A549 (cell line): Measurements from ENCODE around the gene VIPAS39. TPM values are rescaled to one million over a fixed set of nuclear protein-coding genes. Genes with fewer than 3 reads are reported as not detected.

Experiments
- ATAC-seq, 2 experiments: fragments of 200-7000 bp in 1 of 2; fragments of >200 bp in 1 of 2; cut with Nextera tagmentation in 1 of 2; cut with Tn5 transposase in 1 of 2; 3 replicates each; pipeline versions ENCODE4 v1.8.0 to v1.9.1; 2018 to 2020; ENCODE audit warnings: mild to moderate bottlenecking in 1 of 2, moderate library complexity in 1 of 2
- CTCF ChIA-PET: fragments of 300-600 bp; sonication (Branson Sonifier 250); formaldehyde crosslinking; extraction: SDS; loops from one replicate; lab custom pipeline; 2021; ENCODE audit warnings: antibody characterized with exemption, inconsistent platforms; lab: Yijun Ruan, JAX
- POLR2A ChIA-PET: fragments of 350-600 bp; formaldehyde crosslinking; extraction: SDS; loops from one replicate; lab custom pipeline; 2021; ENCODE audit warnings: antibody characterized with exemption, inconsistent platforms; lab: Yijun Ruan, JAX
- DNase-seq, 2 experiments: peaks; one replicate each; pipeline versions ENCODE4 v3.0.0 to v3.0.0-alpha.2; 2011 to 2016; ENCODE audit warnings: low read depth in 1 of 2, low spot score in 1 of 2
- FAIRE-seq: peaks from 2 replicates; lab custom pipeline; 2011; peaks lifted over from hg19 to GRCh38; lab: Jason Lieb, UNC
- H3K27ac ChIP-seq, 2 experiments: fragments of >200 bp; sonication (Bioruptor Twin); formaldehyde crosslinking; 3 replicates each; pipeline ENCODE4 v1.5.1; 2016 to 2017
- H3K4me1 ChIP-seq: fragments of >200 bp; sonication (Bioruptor Twin); formaldehyde crosslinking; 3 replicates; pipeline ENCODE4 v1.6.1; 2016
- H3K4me2 ChIP-seq: fragments of >200 bp; sonication (Bioruptor Twin); formaldehyde crosslinking; 3 replicates; pipeline ENCODE4 v1.6.1; 2016
- H3K4me3 ChIP-seq: fragments of >200 bp; sonication (Bioruptor Twin); formaldehyde crosslinking; 3 replicates; pipeline ENCODE4 v1.5.1; 2016
- H3K9me3 ChIP-seq: fragments of >200 bp; sonication (Bioruptor Twin); formaldehyde crosslinking; 3 replicates; pipeline ENCODE4 v1.6.1; 2016
- CHD2 ChIP-seq: fragments of 150-350 bp; IDR thresholded peaks from 2 replicates; pipeline ENCODE4 v1.6.1; 2014; ENCODE audit warnings: low read length; ENCODE audit not compliant: partially characterized antibody
- CHD4 ChIP-seq: fragments of 200-600 bp; sonication (generic); IDR thresholded peaks from 2 replicates; pipeline ENCODE4 v1.6.1; 2016; ENCODE audit warnings: antibody characterized with exemption, mild to moderate bottlenecking, borderline replicate concordance
- E2F6 ChIP-seq: IDR thresholded peaks from 2 replicates; pipeline ENCODE4 v1.6.1; 2012; ENCODE audit warnings: low read depth, borderline replicate concordance
- ESRRA ChIP-seq: fragments of 150-350 bp; IDR thresholded peaks from 2 replicates; pipeline ENCODE4 v1.6.1; 2014; ENCODE audit warnings: mild to moderate bottlenecking, low read length, borderline replicate concordance
- FOSB ChIP-seq: fragments of 250-450 bp; sonication (Bioruptor Pico); IDR thresholded peaks from 2 replicates; pipeline ENCODE4 v1.5.0; 2020; ENCODE audit warnings: mild to moderate bottlenecking, moderate library complexity
- FOXS1 ChIP-seq: fragments of 250-450 bp; sonication (Bioruptor Pico); IDR thresholded peaks from 2 replicates; pipeline ENCODE4 v1.5.0; 2020; ENCODE audit warnings: mild to moderate bottlenecking, moderate library complexity
- HDAC2 ChIP-seq: fragments of 200-600 bp; sonication (generic); IDR thresholded peaks from 2 replicates; pipeline ENCODE4 v1.6.1; 2016
- HOXA7 ChIP-seq: fragments of 250-450 bp; sonication (Bioruptor Pico); IDR thresholded peaks from 2 replicates; pipeline ENCODE4 v1.5.0; 2020; ENCODE audit warnings: mild to moderate bottlenecking, moderate library complexity
- MAFK ChIP-seq: fragments of 450-650 bp; IDR thresholded peaks from 2 replicates; pipeline ENCODE4 v1.6.1; 2014; ENCODE audit not compliant: partially characterized antibody
- NFE2L2 ChIP-seq: fragments of 150-350 bp; conservative IDR thresholded peaks from 2 replicates; pipeline ENCODE4 v1.6.1; 2014; ENCODE audit warnings: low read length
- NR3C1 ChIP-seq: fragments of >200 bp; sonication (Bioruptor Twin); formaldehyde crosslinking; IDR thresholded peaks from 3 replicates; pipeline ENCODE4 v1.6.1; 2017
- POLR2A ChIP-seq: IDR thresholded peaks from 2 replicates; pipeline ENCODE4 v1.6.1; 2012; ENCODE audit warnings: mild to moderate bottlenecking, low read length
- RFX5 ChIP-seq: fragments of 450-650 bp; IDR thresholded peaks from 2 replicates; pipeline ENCODE4 v1.7.1; 2014; ENCODE audit warnings: antibody characterized with exemption, mild to moderate bottlenecking, moderate library complexity
- TP53 ChIP-seq: fragments of 250-450 bp; sonication (Bioruptor Pico); IDR thresholded peaks from 2 replicates; pipeline ENCODE4 v1.5.0; 2021; ENCODE audit warnings: mild to moderate bottlenecking, moderate library complexity
- ZSCAN20 ChIP-seq: fragments of 250-450 bp; sonication (Bioruptor Pico); IDR thresholded peaks from 2 replicates; pipeline ENCODE4 v1.8.0; 2022; ENCODE audit warnings: mild to moderate bottlenecking, moderate library complexity
- WGBS: methylation state at CpG from one replicate; pipeline ENCODE4 v1.1.6; 2017; ENCODE audit errors: missing lambda C conversion rate; 5-methylcytosine and 5-hydroxymethylcytosine counted together
- polyA plus RNA-seq, 4 experiments: library from polyadenylated mRNA; depleted of rRNA in 3 of 4; stranded (reverse); fragments of >200 nt; fragmentation: RNase III in 1 of 4; extraction: RNeasy Plus Mini Kit Qiagen cat#74134 plus additional on column Dnase treatment in 1 of 4; gene quantifications; 2 replicates in 3 of 4; 3 replicates in 1 of 4; pipeline ENCODE4 v1.2.3, GENCODE V29; 2011 to 2017
- TF ChIP-seq, protein P1 (sequence below): fragments of 250-450 bp; sonication (Bioruptor Pico); IDR thresholded peaks from 2 replicates; pipeline ENCODE4 v1.5.0; 2021; ENCODE audit warnings: mild to moderate bottlenecking, moderate library complexity, borderline replicate concordance
- TF ChIP-seq, protein P2 (sequence below): fragments of 150-350 bp; IDR thresholded peaks from 2 replicates; pipeline ENCODE4 v1.6.1; 2014; ENCODE audit warnings: low read depth, mild to moderate bottlenecking, low read length

The VIPAS39 gene
- polyA plus RNA-seq, 2 of the 4 experiments (the other 2 are of a cell fraction) = 14.9 to 35.8 TPM

DNA sequence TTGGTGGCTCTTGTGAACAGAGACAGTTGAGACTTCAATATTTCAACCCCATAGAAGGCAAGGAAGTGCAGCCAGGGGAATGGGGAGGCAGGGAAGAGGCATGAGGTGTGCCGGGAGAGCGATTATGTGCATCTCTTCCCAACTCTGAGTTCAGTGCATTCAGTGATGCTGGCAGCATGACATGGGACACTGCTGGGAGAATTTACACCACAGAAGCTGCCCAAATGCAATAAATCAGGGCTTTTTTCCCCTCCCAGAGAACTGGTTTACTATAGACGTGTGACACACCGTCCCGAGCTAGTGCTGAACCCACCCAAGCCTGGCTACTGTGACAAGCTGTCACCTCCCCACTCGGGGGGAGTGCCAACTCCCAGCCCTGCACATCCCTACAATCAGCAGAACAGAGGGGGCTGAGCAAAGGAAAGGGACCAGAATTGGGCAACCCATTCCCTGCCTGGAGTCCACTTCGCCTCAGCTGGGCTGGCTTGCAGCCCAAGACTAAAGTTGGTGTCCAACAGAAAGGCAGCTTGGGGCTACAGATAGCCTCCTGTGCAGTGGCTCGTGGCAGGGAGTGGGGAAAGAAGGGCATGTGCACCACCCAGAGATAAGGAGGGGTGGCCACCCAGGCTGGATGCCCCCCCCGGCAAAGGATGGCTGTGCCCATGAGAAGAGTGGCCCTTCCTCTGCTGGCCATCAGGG is 17.2 kb upstream of the VIPAS39 start (continued):
- TF ChIP-seq CHD2 (no peak), ESRRA (no peak), CHD4 (no peak), E2F6 (no peak), FOXS1 (no peak), HOXA7 (no peak)

DNA sequence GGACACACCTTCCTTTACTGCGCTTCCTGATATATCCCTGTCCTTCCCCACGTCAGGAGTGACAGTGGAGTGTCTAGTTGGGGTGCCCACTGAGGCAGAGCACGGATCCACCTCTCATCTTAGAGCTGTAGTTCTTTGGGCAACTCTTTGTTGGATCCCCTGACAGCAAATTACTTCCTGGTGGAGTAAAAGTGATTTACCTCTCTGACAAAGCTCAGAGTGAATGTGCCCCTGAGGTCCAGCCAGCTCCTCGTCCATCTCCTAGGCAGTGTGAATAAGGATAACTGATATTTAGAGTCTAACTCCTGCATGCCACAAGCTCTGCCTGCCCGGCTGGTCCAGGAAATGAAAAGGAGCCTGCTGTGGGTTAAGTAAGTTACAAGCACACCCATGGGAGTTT is 16.5 kb upstream of the VIPAS39 start:
- 62% methylated on average over 5 of the region's 5 CpGs for WGBS
- no peak overlapping the region for H3K4me2 ChIP-seq
- no peak overlapping the region for H3K4me3 ChIP-seq
- CTCF ChIA-PET = interaction anchor here (1.9 to 4.7 kb wide), 2 partner anchors 10 to 14 kb away, joined by 4 to 15 read pairs; no protein-coding TSS in a partner anchor
- TF ChIP-seq MAFK = no peak
- no peak for TF ChIP-seq FOSB (CRISPR knock-in tag)
- TF ChIP-seq HOXA7 = no peak
- TF ChIP-seq ZSCAN20 (CRISPR knock-in tag) = no peak
- TF ChIP-seq E2F6 = no peak
- TF ChIP-seq, protein P1, sequence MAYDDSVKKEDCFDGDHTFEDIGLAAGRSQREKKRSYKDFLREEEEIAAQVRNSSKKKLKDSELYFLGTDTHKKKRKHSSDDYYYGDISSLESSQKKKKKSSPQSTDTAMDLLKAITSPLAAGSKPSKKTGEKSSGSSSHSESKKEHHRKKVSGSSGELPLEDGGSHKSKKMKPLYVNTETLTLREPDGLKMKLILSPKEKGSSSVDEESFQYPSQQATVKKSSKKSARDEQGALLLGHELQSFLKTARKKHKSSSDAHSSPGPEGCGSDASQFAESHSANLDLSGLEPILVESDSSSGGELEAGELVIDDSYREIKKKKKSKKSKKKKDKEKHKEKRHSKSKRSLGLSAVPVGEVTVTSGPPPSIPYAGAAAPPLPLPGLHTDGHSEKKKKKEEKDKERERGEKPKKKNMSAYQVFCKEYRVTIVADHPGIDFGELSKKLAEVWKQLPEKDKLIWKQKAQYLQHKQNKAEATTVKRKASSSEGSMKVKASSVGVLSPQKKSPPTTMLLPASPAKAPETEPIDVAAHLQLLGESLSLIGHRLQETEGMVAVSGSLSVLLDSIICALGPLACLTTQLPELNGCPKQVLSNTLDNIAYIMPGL = no peak
- no peak for TF ChIP-seq NFE2L2
- no peak for TF ChIP-seq RFX5
- TF ChIP-seq, protein P2, sequence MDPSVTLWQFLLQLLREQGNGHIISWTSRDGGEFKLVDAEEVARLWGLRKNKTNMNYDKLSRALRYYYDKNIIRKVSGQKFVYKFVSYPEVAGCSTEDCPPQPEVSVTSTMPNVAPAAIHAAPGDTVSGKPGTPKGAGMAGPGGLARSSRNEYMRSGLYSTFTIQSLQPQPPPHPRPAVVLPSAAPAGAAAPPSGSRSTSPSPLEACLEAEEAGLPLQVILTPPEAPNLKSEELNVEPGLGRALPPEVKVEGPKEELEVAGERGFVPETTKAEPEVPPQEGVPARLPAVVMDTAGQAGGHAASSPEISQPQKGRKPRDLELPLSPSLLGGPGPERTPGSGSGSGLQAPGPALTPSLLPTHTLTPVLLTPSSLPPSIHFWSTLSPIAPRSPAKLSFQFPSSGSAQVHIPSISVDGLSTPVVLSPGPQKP = no peak
- TF ChIP-seq TP53 (CRISPR knock-in tag) = no peak
- TF ChIP-seq POLR2A = no peak
- TF ChIP-seq ESRRA = no peak
- TF ChIP-seq HDAC2 = no peak
- ATAC-seq = no peak
- no peak for DNase-seq
- POLR2A ChIA-PET = interaction anchor here (0.5 kb wide), 1 partner anchor 80 kb away, joined by 4 read pairs; no protein-coding TSS in a partner anchor
- H3K4me1 ChIP-seq = no peaks in the 10 kb centered on the region
- no peak for FAIRE-seq
- H3K27ac ChIP-seq = no peak overlapping the region
- H3K9me3 ChIP-seq = no peaks in the 10 kb centered on the region

DNA sequence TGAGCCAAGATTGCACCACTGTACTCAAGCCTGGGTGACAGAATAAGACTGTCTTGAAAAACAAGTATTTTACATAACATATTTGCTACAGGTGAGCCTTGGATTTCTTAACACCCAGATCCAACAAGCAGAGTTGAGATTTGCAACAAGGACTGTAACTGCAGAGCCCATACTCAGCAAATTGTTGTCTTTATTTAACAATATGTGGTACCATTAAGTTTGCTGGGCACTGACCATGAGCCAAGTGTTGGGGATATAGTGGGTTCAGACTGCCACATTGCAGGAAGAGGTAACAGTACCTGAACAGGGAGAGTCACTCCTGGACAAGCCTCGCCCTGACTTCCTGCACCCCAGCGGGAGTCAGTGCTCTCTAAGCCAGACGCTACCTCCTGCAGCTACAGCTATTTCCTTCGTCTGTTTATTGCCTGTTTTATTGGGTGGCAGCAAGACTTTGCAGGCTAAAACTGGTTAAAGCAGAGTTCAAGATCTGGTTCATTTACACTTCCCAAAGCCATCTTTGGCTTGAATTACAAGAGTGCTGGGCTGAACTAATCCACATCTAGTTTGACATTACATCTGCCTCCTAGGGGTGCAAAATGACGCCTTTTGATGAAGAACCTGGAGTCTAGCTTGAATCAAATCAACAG is 12.9 kb upstream of the VIPAS39 start:
- TF ChIP-seq NR3C1 = no peak
- no peak for TF ChIP-seq FOXS1
- TF ChIP-seq TP53 (CRISPR knock-in tag) = no peak
- TF ChIP-seq, all 56 proteins: peak for 0
- no peaks in the 10 kb centered on the region for H3K4me1 ChIP-seq
- FAIRE-seq (no peak), ATAC-seq (no peak), DNase-seq (no peak)
- ChIA-PET CTCF (no interaction called here), POLR2A (no interaction called here)
- no peak overlapping the region for H3K4me2 ChIP-seq
- H3K27ac ChIP-seq = no peak overlapping the region
- WGBS = 96% methylated on average over 5 of the region's 5 CpGs
- H3K4me3 ChIP-seq = no peak overlapping the region
- no peaks in the 10 kb centered on the region for H3K9me3 ChIP-seq
